Measurements from ENCODE around the gene MTUS2.

DNA sequence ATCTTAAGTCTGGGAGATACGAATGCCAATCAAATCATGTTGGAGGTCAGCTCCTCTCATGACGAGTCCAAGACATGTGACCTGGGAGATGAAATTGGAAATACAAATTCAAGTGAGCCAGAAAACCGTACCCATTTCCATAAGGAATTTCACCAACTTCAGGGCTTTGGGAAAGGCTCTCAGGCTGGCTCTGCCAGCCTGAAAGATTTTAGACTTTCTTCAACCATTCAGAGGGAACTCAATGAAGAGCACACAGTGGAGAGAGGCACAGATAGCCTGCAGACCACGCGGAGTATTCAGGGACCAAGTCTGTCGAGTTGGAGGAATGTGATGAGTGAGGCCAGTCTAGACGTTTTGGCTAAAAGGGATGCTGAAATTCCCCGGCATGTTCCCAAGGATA lies 204.6 kb downstream of the MTUS2 start:
- no peak for TF ChIP-seq SUZ12 (IDR thresholded peaks at IDR 0.05; ENCODE audit: extremely low read depth, insufficient read depth, insufficient read length)
- no peak for TF ChIP-seq YY1 (IDR thresholded peaks at IDR 0.05; ENCODE audit: insufficient read depth, insufficient read length)
- TF ChIP-seq ZNF274 (IDR thresholded peaks at IDR 0.05; ENCODE audit: low read depth, low read length): no peak
